ENCODE data around the gene ARPC1B.
A peak's percentile ranks its signal among the peaks of the same experiment; 100 is the strongest.
"Not testable (repeated sequence)": the region's sequence is repeated elsewhere in the genome, so short reads cannot be mapped to it uniquely, and the experiment has no call there.

ARPC1B gene

GRCh38 chr7:99374111-99375064 lies at the start of gene ARPC1B:
Gene ARPC1B, plus strand, starts transcription at chr7:99374730. Its CDS starts 10,985 bp downstream, at chr7:99385715.
- Histone ChIP-seq H3K27ac (peak within 1 kb of the TSS; percentile 31), H3K4me3 (IDR thresholded peaks at IDR 0.05; ENCODE audit: insufficient read depth, low read depth, low read length) (no peak within 1 kb of the TSS), H2AFZ (ENCODE audit: low read depth) (peak within 1 kb of the TSS; percentile 88), H3K9ac (peak within 1 kb of the TSS; percentile 39), H3K4me2 (peak within 1 kb of the TSS; percentile 76), H3K79me2 (ENCODE audit: insufficient read depth, low read depth) (peaks cover 46% of the 10 kb centered on the region), H3K4me1 (ENCODE audit: low read depth, poor library complexity, severe bottlenecking) (peaks cover 41% of the 10 kb centered on the region), H3K36me3 (ENCODE audit: insufficient read depth) (peaks cover 5% of the 10 kb centered on the region; the same call in 1 of the 2 replicates), H4K20me1 (ENCODE audit: insufficient read depth) (no peaks in the 10 kb centered on the region), H3K27me3 (ENCODE audit: insufficient read depth, low read depth) (no peaks in the 10 kb centered on the region)
- TF ChIP-seq CTCF (conservative IDR thresholded peaks at IDR 0.05; ENCODE audit: low read depth, low read length): no peak

- Histone ChIP-seq H3K9ac (peak overlapping the region; percentile 77), H3K4me3 (IDR thresholded peaks at IDR 0.05; ENCODE audit: insufficient read depth, low read depth, low read length) (no peak overlapping the region), H3K4me2 (peak overlapping the region; percentile 87), H3K36me3 (ENCODE audit: insufficient read depth) (no peaks in the 10 kb centered on the region), H4K20me1 (ENCODE audit: insufficient read depth) (no peaks in the 10 kb centered on the region), H3K4me1 (ENCODE audit: low read depth, poor library complexity, severe bottlenecking) (peaks cover 34% of the 10 kb centered on the region), H2AFZ (ENCODE audit: low read depth) (peak overlapping the region; percentile 90), H3K27ac (peak overlapping the region; percentile 40; the same call in 1 of the 2 replicates), H3K27me3 (ENCODE audit: insufficient read depth, low read depth) (no peaks in the 10 kb centered on the region), H3K79me2 (ENCODE audit: insufficient read depth, low read depth) (peaks cover 53% of the 10 kb centered on the region)
- TF ChIP-seq CTCF (conservative IDR thresholded peaks at IDR 0.05; ENCODE audit: low read depth, low read length): no peak
Measured at GRCh38 chr7:99325001-99325493, 49.5 kb upstream of the ARPC1B start.

GRCh38 chr7:99325592-99326407 lies 48.7 kb upstream of the ARPC1B start, which contains the start of gene ARPC1A:
Gene ARPC1A, plus strand, starts transcription at chr7:99325898. Its CDS starts 7,456 bp downstream, at chr7:99333354.
- H4K20me1 ChIP-seq (ENCODE audit: insufficient read depth): no peaks in the 10 kb centered on the region
- peaks cover 41% of the 10 kb centered on the region for H3K4me1 ChIP-seq (ENCODE audit: low read depth, poor library complexity, severe bottlenecking)
- no peak within 1 kb of the TSS for H3K4me3 ChIP-seq (IDR thresholded peaks at IDR 0.05; ENCODE audit: insufficient read depth, low read depth, low read length)
- no peaks in the 10 kb centered on the region for H3K27me3 ChIP-seq (ENCODE audit: insufficient read depth, low read depth)
- peak within 1 kb of the TSS; percentile 87 for H3K4me2 ChIP-seq
- peak within 1 kb of the TSS; percentile 90 for H2AFZ ChIP-seq (ENCODE audit: low read depth)
- peaks cover 61% of the 10 kb centered on the region for H3K79me2 ChIP-seq (ENCODE audit: insufficient read depth, low read depth)
- no peaks in the 10 kb centered on the region for H3K36me3 ChIP-seq (ENCODE audit: insufficient read depth)
- H3K9ac ChIP-seq: peak within 1 kb of the TSS; percentile 77
- H3K27ac ChIP-seq: peak within 1 kb of the TSS; percentile 40; the same call in 1 of the 2 replicates
- TF ChIP-seq CTCF (conservative IDR thresholded peaks at IDR 0.05; ENCODE audit: low read depth, low read length): no peak

GRCh38 chr7:99326408-99326782 lies 48.1 kb upstream of the ARPC1B start:
- H2AFZ ChIP-seq (ENCODE audit: low read depth): peak overlapping the region; percentile 90; the same call in 1 of the 2 replicates
- H3K27me3 ChIP-seq (ENCODE audit: insufficient read depth, low read depth): no peaks in the 10 kb centered on the region
- H3K9ac ChIP-seq: peak overlapping the region; percentile 77; the same call in 1 of the 2 replicates
- H3K27ac ChIP-seq: no peak overlapping the region; the same call in 1 of the 2 replicates
- no peak overlapping the region for H3K4me3 ChIP-seq (IDR thresholded peaks at IDR 0.05; ENCODE audit: insufficient read depth, low read depth, low read length)
- no peak for TF ChIP-seq CTCF (conservative IDR thresholded peaks at IDR 0.05; ENCODE audit: low read depth, low read length)
- H3K4me2 ChIP-seq: peak overlapping the region; percentile 87
- no peaks in the 10 kb centered on the region for H4K20me1 ChIP-seq (ENCODE audit: insufficient read depth)
- H3K4me1 ChIP-seq (ENCODE audit: low read depth, poor library complexity, severe bottlenecking): peaks cover 44% of the 10 kb centered on the region
- H3K79me2 ChIP-seq (ENCODE audit: insufficient read depth, low read depth): peaks cover 67% of the 10 kb centered on the region
- no peaks in the 10 kb centered on the region for H3K36me3 ChIP-seq (ENCODE audit: insufficient read depth)

GRCh38 chr7:99330314-99330961 lies 44.1 kb upstream of the ARPC1B start:
- H3K4me3 ChIP-seq (IDR thresholded peaks at IDR 0.05; ENCODE audit: insufficient read depth, low read depth, low read length); H4K20me1 ChIP-seq (ENCODE audit: insufficient read depth); H3K9ac ChIP-seq; H3K27me3 ChIP-seq (ENCODE audit: insufficient read depth, low read depth); H2AFZ ChIP-seq (ENCODE audit: low read depth): not testable (repeated sequence)
- H3K4me2 ChIP-seq: peak overlapping the region; percentile 33
- H3K4me1 ChIP-seq (ENCODE audit: low read depth, poor library complexity, severe bottlenecking): peaks cover 44% of the 10 kb centered on the region
- H3K36me3 ChIP-seq (ENCODE audit: insufficient read depth): peaks cover 11% of the 10 kb centered on the region; the same call in 1 of the 2 replicates
- H3K79me2 ChIP-seq (ENCODE audit: insufficient read depth, low read depth): peaks cover 81% of the 10 kb centered on the region
- peak overlapping the region; percentile 33; the same call in 1 of the 2 replicates for H3K27ac ChIP-seq
